Measurements from ENCODE around the gene SPTBN1. TPM values are rescaled to one million over a fixed set of nuclear protein-coding genes. Genes with fewer than 3 reads are reported as not detected.

The SPTBN1 gene
- total RNA-seq, 4 donors from 2014 or later: 132 to 239 (median 195) TPM

- 0% methylated on average over 9 of the region's 30 CpGs; no CpG with 5 or more reads in 1 of the 2 donors for WGBS, 2 donors
- H3K4me3 ChIP-seq (ENCODE audit: low read depth, poor library complexity, severe bottlenecking): peak overlapping the region; percentile 92
- no peak for DNase-seq (ENCODE audit: low spot score in 2 of 2)
- intact Hi-C loops (cut with DNase I; ENCODE audit: low total_unique reads): no loop called here
- TF ChIP-seq CTCF (IDR thresholded peaks at IDR 0.05) (no peak), POLR2A (IDR thresholded peaks at IDR 0.05) (no peak)
Measured at GRCh38 chr2:54456362-54456611, 160 bp downstream of the SPTBN1 start.

- no peak for DNase-seq (ENCODE audit: low spot score in 2 of 2)
- H3K4me3 ChIP-seq (ENCODE audit: low read depth, poor library complexity, severe bottlenecking): peak overlapping the region; percentile 92
- no peak for TF ChIP-seq CTCF (IDR thresholded peaks at IDR 0.05)
- no peak for TF ChIP-seq POLR2A (IDR thresholded peaks at IDR 0.05)
- WGBS, 2 donors: 0 to 2% methylated on average over 11 to 44 of the region's 87 CpGs
- intact Hi-C loops (cut with DNase I; ENCODE audit: low total_unique reads): no loop called here
Measured at GRCh38 chr2:54456612-54457322, 640 bp downstream of the SPTBN1 start.

GRCh38 chr2:54457323-54458023 is 1.3 kb downstream of the SPTBN1 start:
- intact Hi-C loops (cut with DNase I; ENCODE audit: low total_unique reads): no loop called here
- no peak for DNase-seq (ENCODE audit: low spot score in 2 of 2)
- H3K4me3 ChIP-seq (ENCODE audit: low read depth, poor library complexity, severe bottlenecking): peak overlapping the region; percentile 92
- WGBS, 2 donors: 1 to 2% methylated on average over 29 to 30 of the region's 35 CpGs
- TF ChIP-seq CTCF (IDR thresholded peaks at IDR 0.05) (no peak), POLR2A (IDR thresholded peaks at IDR 0.05) (no peak)

- TF ChIP-seq POLR2A (IDR thresholded peaks at IDR 0.05) (no peak), CTCF (IDR thresholded peaks at IDR 0.05) (no peak)
- intact Hi-C loops (cut with DNase I; ENCODE audit: low total_unique reads): no loop called here
- DNase-seq (ENCODE audit: low spot score in 2 of 2): no peak
- H3K4me3 ChIP-seq (ENCODE audit: low read depth, poor library complexity, severe bottlenecking): no peak overlapping the region
- WGBS, 2 donors: 13% methylated on average over 2 of the region's 2 CpGs
Measured at GRCh38 chr2:54459037-54459441, 2.9 kb downstream of the SPTBN1 start.

- intact Hi-C loops (cut with DNase I; ENCODE audit: low total_unique reads): no loop called here
- TF ChIP-seq CTCF (IDR thresholded peaks at IDR 0.05) (no peak), POLR2A (IDR thresholded peaks at IDR 0.05) (no peak)
- 22 to 29% methylated on average over 4 of the region's 4 CpGs for WGBS, 2 donors
- peak in 1 of 2 donors; percentile 48 for DNase-seq (ENCODE audit: low spot score in 2 of 2)
- no peak overlapping the region for H3K4me3 ChIP-seq (ENCODE audit: low read depth, poor library complexity, severe bottlenecking)
Measured at GRCh38 chr2:54461261-54461660, 5.1 kb downstream of the SPTBN1 start.
